AG04449 (cell line): ENCODE results near the gene CIAPIN1.
"Not testable (repeated sequence)": the region's sequence is repeated elsewhere in the genome, so short reads cannot be mapped to it uniquely, and the experiment has no call there.

Experiments used
- CTCF ChIA-PET: fragments of 350-600 bp; formaldehyde crosslinking; extraction: SDS; loops from one replicate; lab custom pipeline; 2021; ENCODE audit warnings: antibody characterized with exemption; lab: Yijun Ruan, JAX
- POLR2A ChIA-PET: fragments of 400-600, 350-600 bp; formaldehyde crosslinking; extraction: SDS; loops from one replicate; lab custom pipeline; 2020; ENCODE audit warnings: antibody characterized with exemption, inconsistent platforms; lab: Yijun Ruan, JAX
- DNase-seq: peaks from one replicate; pipeline ENCODE4 v3.0.0-alpha.2; 2010; ENCODE audit warnings: low read depth, low spot score
- H3K4me3 ChIP-seq: 2 replicates; pipeline ENCODE4 v1.5.1; 2011; ENCODE audit warnings: low read depth, mild to moderate bottlenecking, control low read depth, low read length
- TF ChIP-seq, protein P1 (sequence below): IDR thresholded peaks from one replicate; pipeline ENCODE4 v1.5.1; 2011; ENCODE audit warnings: mild to moderate bottlenecking, moderate library complexity, low read length, control low read depth, inconsistent platforms; ENCODE audit not compliant: insufficient read depth; ENCODE audit errors: missing control alignments

Gene CIAPIN1

DNA sequence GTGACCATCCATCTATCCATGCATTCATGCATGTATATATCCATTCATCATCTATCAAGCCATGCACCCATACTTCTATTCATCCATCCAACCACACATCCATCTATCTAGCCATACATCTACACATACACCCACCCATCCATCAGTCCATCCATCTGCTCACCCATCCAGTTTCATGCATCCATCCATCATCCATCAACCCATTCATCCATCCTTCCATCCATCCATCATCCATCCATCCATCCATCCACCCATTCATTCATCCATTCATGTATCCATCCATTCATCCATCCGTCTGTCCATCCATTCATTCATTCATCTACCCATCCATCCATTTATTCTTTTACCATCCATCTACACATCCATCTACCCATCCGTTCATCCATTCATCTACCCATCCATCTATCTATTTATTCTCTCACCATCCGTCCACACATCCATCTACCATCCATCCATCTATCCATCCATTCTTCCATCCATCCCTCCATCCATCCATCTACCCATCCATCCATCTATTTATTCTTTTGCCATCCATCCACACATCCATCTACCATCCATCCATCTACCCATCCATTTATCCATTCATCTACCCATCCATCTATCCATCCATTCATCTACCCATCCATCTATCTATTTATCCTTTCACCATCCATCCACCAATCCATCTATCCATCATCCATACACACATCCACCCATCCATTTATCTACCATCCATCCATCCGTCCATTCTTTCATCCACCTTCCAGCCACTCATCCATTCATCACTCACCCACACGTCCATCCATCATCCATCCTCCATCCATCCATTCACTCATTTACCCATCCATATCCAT is 39.4 kb downstream of the CIAPIN1 start:
- TF ChIP-seq, protein P1, sequence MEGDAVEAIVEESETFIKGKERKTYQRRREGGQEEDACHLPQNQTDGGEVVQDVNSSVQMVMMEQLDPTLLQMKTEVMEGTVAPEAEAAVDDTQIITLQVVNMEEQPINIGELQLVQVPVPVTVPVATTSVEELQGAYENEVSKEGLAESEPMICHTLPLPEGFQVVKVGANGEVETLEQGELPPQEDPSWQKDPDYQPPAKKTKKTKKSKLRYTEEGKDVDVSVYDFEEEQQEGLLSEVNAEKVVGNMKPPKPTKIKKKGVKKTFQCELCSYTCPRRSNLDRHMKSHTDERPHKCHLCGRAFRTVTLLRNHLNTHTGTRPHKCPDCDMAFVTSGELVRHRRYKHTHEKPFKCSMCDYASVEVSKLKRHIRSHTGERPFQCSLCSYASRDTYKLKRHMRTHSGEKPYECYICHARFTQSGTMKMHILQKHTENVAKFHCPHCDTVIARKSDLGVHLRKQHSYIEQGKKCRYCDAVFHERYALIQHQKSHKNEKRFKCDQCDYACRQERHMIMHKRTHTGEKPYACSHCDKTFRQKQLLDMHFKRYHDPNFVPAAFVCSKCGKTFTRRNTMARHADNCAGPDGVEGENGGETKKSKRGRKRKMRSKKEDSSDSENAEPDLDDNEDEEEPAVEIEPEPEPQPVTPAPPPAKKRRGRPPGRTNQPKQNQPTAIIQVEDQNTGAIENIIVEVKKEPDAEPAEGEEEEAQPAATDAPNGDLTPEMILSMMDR: no peak
- no peak overlapping the region for H3K4me3 ChIP-seq
- DNase-seq: no peak
- CTCF ChIA-PET: interaction anchor here (1.5 to 3.8 kb wide), 3 partner anchors 10 to 108 kb away, joined by 4 to 56 read pairs (median 15); no protein-coding TSS in a partner anchor
- POLR2A ChIA-PET: no interaction called here

DNA sequence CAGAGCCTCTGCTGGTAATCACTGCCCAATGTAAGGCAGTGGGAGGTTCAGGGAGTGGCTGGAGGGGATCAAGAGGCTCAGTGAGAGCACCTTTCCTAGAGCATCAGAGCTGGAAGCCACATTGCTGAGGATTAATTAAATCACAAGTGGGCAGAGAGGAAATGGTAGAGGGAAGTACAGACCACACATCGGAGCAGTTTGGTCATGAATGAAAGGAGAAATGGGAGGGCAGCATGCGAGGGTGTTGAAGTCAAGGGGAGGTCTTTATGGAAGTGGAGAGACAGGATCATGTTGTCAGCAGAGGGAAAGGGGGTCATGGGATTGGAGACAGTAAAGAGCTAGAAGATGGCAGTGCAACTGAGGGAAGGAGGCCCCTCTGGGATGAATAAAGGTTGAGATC is 40.3 kb downstream of the CIAPIN1 start:
- DNase-seq: no peak
- TF ChIP-seq, protein P1: no peak
- POLR2A ChIA-PET: no interaction called here
- CTCF ChIA-PET: interaction anchor here (0.9 to 3.8 kb wide), 4 partner anchors 11 to 107 kb away, joined by 3 to 56 read pairs (median 4); no protein-coding TSS in a partner anchor
- H3K4me3 ChIP-seq: no peak overlapping the region

DNA sequence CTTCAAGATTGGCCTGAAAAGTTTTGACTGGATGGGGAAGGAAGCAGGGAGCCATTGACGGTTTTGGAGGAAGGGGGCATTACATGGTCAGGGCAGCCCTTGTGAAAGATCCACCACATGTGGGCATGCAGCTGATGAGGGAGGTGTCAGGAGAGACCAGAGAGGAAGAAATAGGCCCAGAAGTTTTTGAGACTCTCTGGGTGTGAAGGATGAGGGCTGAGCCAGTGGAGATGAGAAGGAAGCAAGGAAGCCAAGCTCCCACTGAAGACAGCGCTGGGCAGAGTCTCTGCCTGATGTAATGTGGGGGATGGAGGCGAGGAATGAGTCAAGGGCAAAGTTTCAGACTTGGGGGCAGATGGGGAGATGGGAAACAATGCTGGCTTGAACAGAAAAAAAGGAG is 42.1 kb downstream of the CIAPIN1 start:
- CTCF ChIA-PET: interaction anchor here (0.8 to 3.8 kb wide), 6 partner anchors 10 to 104 kb away, joined by 3 to 56 read pairs (median 4); no protein-coding TSS in a partner anchor
- POLR2A ChIA-PET: no interaction called here
- H3K4me3 ChIP-seq: no peak overlapping the region
- TF ChIP-seq, protein P1: no peak
- no peak for DNase-seq

DNA sequence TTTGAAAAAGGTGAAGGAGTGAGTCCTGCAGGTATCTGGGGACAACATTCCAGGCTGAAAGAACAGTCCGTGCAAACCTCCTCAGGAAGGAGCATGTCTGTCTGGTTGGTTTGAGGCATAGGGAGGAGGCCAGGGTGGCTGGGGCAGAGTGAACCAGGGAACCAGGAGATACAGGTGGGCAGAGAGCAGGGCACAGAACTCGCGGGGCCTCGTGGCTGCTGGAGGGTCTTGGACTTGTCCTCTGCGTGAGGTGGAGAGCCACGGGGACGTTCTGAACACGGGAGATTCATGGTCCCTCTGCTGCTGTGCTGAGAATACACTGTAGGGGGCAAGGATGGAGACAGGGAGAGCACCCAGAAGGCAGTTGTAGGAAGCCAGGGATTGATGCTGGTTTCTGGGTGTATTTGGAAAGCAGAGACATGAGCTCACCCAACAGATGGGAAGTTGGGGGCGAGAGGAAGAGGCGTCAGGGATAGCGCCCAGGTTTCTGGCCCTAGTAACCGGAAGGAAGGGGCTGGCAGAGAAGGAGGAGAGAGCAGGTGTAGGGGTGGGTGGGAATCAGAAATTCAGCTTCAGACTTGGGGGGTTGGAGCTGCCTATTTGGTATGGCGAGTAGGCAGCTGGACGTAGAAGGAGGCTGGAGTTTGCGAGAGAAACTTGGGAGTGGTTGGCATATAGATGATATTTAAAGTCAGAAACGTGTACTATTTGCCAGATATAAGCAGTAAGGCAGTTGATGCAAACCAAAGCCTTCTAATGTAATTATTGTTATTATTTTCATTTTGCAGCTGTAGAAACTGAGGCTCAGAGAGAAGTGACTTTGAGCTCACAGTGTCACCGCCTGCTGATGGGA is 43.0 kb downstream of the CIAPIN1 start, which contains the start of gene CCL17:
TSS of gene CCL17 (plus strand) at position 803 of the 853 bp plus-strand sequence. CDS start 9,166 bp downstream, outside the sequence.
- no peak for DNase-seq
- TF ChIP-seq, protein P1: no peak
- ChIA-PET CTCF (interaction anchor here (0.8 to 3.8 kb wide), 4 partner anchors 14 to 103 kb away, joined by 3 to 56 read pairs (median 4); no protein-coding TSS in a partner anchor), POLR2A (no interaction called here)
- no peak within 1 kb of the TSS for H3K4me3 ChIP-seq

DNA sequence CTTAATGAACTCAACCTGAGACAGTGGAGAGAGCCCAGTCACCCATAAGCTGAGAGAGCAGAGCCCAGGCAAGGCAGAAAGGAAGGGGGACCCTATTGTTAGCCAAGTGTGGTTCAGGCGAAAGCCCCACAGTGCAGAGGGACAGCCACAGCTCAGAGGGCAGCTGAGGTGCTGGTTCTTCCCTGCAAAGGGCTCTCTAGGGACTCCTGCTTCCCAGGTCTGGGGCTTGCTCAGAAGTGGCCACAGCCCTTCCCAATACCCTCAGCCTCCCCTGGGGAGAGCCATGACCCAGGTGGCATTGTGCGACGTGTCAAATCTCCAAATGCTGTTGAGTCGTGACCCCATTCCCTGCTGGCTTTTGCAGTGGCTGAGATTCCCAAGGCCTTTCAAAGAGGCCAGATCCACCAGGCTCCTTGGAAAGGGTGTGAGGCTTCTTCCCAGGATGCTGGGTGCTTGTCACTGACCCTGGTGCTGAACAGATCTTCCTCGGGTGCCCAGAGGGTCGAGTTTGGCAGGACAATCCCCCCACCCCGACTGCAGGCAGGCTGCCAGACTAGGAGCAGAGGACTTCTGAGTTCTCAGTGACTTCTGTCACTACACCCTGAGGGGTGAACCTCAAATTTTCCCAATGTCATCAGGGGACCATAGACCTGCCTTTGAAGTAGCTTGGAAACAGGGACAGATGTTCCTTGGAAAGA is 45.1 kb downstream of the CIAPIN1 start:
- DNase-seq: no peak
- ChIA-PET POLR2A (no interaction called here), CTCF (interaction anchor here (1.2 to 2.5 kb wide), 3 partner anchors 16 to 101 kb away, joined by 3 to 19 read pairs (median 4); no protein-coding TSS in a partner anchor)
- TF ChIP-seq, protein P1: no peak
- no peak overlapping the region for H3K4me3 ChIP-seq

DNA sequence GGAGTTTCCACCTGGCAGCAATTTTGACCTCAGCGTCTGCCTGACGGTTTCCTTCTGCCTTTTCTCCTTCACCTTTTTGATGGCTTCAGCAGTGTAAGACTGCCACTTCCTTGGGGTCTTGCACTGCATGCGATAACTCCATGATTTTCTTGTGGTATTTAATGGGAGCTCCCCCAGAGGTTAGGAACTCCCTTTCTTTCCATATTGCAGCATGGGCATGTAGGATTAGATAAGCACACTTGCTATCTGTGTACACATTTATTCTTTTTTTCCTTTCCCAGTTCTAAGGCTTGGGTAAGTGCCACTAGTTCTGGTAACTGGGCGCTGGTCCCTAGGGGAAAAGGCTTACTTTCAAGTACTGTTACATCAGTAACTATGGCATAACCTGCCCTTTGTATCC is 49.7 kb downstream of the CIAPIN1 start:
- H3K4me3 ChIP-seq, DNase-seq, POLR2A ChIA-PET: not testable (repeated sequence)
- CTCF ChIA-PET: interaction anchor here (0.9 to 3.4 kb wide), 2 partner anchors 20 to 98 kb away, joined by 3 to 23 read pairs; no protein-coding TSS in a partner anchor
